Esophagus muscularis mucosa (tissue), 4 donors: ENCODE data around the gene TEFM. TPM values are rescaled to one million over a fixed set of nuclear protein-coding genes. Genes with fewer than 3 reads are reported as not detected.

Source experiments
- DNase-seq: peaks from one replicate; pipeline ENCODE4 v3.0.0-alpha.2; 2017; ENCODE audit errors: extremely low spot score
- H3K27ac ChIP-seq, 4 donors: fragments of 200-600 bp; sonication (generic); replicated peaks in 1 of 4; 1 replicate in 3 of 4; 2 replicates in 1 of 4; pipeline ENCODE4 v1.5.1; 2016 to 2019; ENCODE audit warnings: mild to moderate bottlenecking in 1 of 4
- H3K27me3 ChIP-seq, 4 donors: fragments of 200-600 bp; sonication (generic); one replicate each; pipeline versions ENCODE4 v1.5.1 to v1.6.0; 2016 to 2019
- H3K36me3 ChIP-seq, 4 donors: fragments of 200-600 bp; sonication (generic); one replicate each; pipeline ENCODE4 v1.5.1; 2016 to 2019
- H3K4me1 ChIP-seq, 4 donors: fragments of 200-600 bp; sonication (generic); one replicate each; pipeline ENCODE4 v1.5.1; 2016 to 2019
- H3K4me3 ChIP-seq, 4 donors: fragments of 200-600 bp; sonication (generic); 1 replicate in 2 of 4; 2 replicates in 2 of 4; pipeline ENCODE4 v1.5.1; 2016 to 2019; ENCODE audit warnings: mild to moderate bottlenecking in 4 of 4, moderate library complexity in 1 of 4
- H3K9me3 ChIP-seq, 4 donors: fragments of 200-600 bp; sonication (generic); 1 replicate in 3 of 4; 2 replicates in 1 of 4; pipeline ENCODE4 v1.5.1; 2016 to 2019
- EP300 ChIP-seq: sonication (generic); formaldehyde crosslinking; IDR thresholded peaks from one replicate; pipeline ENCODE4 v1.6.1; 2017; ENCODE audit warnings: antibody characterized with exemption
- POLR2A ChIP-seq: fragments of 450-650 bp; IDR thresholded peaks from one replicate; pipeline ENCODE4 v1.6.1; 2017; ENCODE audit warnings: antibody characterized with exemption, moderate library complexity, mild to moderate bottlenecking, low read depth
- POLR2AphosphoS5 ChIP-seq, 2 donors: sonication (generic); formaldehyde crosslinking; IDR thresholded peaks; one replicate each; pipeline ENCODE4 v1.6.1; 2017; ENCODE audit warnings: antibody characterized with exemption in 2 of 2
- WGBS: methylation state at CpG from one replicate; pipeline ENCODE4 v1.1.5; 2018; 5-methylcytosine and 5-hydroxymethylcytosine counted together
- intact Hi-C: fragments of 100-400 bp; cut with DNase I; formaldehyde crosslinking; loops from one replicate; pipeline ENCODE4 v1.15.1; 2023
- total RNA-seq, 4 donors: library from RNA; depleted of rRNA; stranded (reverse); fragments of >200 nt; gene quantifications; one replicate each; pipeline versions ENCODE4 v1.1.0 to v1.2.1, GENCODE V29; 2016
- TF ChIP-seq, protein P1 (sequence below), 3 experiments: fragments of 200-600 bp in 2 of 3; fragments of 450-650 bp in 1 of 3; sonication (generic) in 2 of 3; IDR thresholded peaks; one replicate each; pipeline ENCODE4 v1.5.1; 2017 to 2019; ENCODE audit warnings: antibody characterized with exemption in 3 of 3, mild to moderate bottlenecking in 2 of 3, moderate library complexity in 1 of 3

TEFM gene
- total RNA-seq, 4 donors from 2014 or later: 5.0 to 7.0 (median 6.6) TPM

DNA sequence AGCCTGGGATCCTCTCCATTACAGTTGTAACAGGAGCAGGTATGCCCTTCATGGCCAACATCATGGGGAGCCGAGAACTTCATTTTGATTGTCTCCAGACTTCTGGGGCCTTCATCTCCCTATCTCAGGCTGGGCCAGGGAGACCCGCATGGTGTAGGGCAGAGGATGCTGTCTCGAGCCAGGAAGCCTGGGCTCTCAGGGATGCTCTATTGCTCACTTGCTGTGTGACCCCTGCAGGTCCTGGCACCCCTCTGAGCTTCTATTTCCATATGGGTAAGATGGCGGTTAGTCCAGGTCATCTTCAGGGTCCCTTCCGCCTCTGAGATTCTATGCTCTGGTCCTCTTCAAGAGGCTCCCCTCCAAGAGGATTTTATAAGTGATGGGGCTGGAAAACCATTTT lies 44.2 kb upstream of the TEFM start:
- 96% methylated on average over 5 of the region's 5 CpGs for WGBS
- peak overlapping the region in 3 of 4 donors; percentile 6 to 33 (median 19) for H3K27ac ChIP-seq

DNA sequence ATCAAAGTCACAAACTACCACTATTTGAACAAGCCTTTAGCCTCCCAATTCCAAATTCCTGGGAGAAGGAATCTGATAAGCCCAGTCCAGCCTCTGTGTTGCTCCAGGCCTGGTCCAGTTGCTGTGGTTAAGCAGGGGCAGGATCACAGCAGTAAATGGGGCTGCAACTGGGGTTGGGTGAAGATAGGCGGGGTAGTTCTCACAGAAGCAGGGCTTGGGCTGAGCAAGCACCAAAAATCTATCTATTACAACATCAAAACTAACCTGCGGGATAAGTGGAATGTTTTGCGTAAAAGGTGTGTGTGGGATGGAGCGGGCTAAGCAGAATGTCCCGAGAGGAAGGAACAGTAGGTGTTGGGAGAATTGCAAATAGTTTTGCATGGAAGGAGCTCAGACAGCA lies 41.8 kb upstream of the TEFM start:
- no peak overlapping the region for H3K27ac ChIP-seq
- intact Hi-C loops: no loop called here
- peaks cover 0 to 11% (median 7%) of the 10 kb centered on the region in 4 donors for H3K4me1 ChIP-seq
- H3K4me3 ChIP-seq: no peak overlapping the region
- TF ChIP-seq EP300: no peak
- TF ChIP-seq POLR2A: no peak
- TF ChIP-seq, protein P1, sequence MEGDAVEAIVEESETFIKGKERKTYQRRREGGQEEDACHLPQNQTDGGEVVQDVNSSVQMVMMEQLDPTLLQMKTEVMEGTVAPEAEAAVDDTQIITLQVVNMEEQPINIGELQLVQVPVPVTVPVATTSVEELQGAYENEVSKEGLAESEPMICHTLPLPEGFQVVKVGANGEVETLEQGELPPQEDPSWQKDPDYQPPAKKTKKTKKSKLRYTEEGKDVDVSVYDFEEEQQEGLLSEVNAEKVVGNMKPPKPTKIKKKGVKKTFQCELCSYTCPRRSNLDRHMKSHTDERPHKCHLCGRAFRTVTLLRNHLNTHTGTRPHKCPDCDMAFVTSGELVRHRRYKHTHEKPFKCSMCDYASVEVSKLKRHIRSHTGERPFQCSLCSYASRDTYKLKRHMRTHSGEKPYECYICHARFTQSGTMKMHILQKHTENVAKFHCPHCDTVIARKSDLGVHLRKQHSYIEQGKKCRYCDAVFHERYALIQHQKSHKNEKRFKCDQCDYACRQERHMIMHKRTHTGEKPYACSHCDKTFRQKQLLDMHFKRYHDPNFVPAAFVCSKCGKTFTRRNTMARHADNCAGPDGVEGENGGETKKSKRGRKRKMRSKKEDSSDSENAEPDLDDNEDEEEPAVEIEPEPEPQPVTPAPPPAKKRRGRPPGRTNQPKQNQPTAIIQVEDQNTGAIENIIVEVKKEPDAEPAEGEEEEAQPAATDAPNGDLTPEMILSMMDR (IDR thresholded peaks at IDR 0.05): no peak
- TF ChIP-seq POLR2AphosphoS5 (IDR thresholded peaks at IDR 0.05): no peak
- 98% methylated on average over 5 of the region's 5 CpGs for WGBS
- no peaks in the 10 kb centered on the region for H3K9me3 ChIP-seq
- DNase-seq: no peak
- H3K36me3 ChIP-seq: no peaks in the 10 kb centered on the region
- no peaks in the 10 kb centered on the region for H3K27me3 ChIP-seq

More for the DNA sequence above, 44.2 kb upstream of the TEFM start:
- Histone ChIP-seq H3K9me3 (no peaks in the 10 kb centered on the region), H3K36me3 (no peaks in the 10 kb centered on the region), H3K4me3 (no peak overlapping the region), H3K4me1 (peaks cover 0 to 11% (median 7%) of the 10 kb centered on the region in 4 donors), H3K27me3 (no peaks in the 10 kb centered on the region)
- TF ChIP-seq, protein P1 (IDR thresholded peaks at IDR 0.05): no peak
- no peak for TF ChIP-seq EP300
- TF ChIP-seq POLR2A: no peak
- TF ChIP-seq POLR2AphosphoS5 (IDR thresholded peaks at IDR 0.05): no peak
- DNase-seq: no peak
- intact Hi-C loops: no loop called here

DNA sequence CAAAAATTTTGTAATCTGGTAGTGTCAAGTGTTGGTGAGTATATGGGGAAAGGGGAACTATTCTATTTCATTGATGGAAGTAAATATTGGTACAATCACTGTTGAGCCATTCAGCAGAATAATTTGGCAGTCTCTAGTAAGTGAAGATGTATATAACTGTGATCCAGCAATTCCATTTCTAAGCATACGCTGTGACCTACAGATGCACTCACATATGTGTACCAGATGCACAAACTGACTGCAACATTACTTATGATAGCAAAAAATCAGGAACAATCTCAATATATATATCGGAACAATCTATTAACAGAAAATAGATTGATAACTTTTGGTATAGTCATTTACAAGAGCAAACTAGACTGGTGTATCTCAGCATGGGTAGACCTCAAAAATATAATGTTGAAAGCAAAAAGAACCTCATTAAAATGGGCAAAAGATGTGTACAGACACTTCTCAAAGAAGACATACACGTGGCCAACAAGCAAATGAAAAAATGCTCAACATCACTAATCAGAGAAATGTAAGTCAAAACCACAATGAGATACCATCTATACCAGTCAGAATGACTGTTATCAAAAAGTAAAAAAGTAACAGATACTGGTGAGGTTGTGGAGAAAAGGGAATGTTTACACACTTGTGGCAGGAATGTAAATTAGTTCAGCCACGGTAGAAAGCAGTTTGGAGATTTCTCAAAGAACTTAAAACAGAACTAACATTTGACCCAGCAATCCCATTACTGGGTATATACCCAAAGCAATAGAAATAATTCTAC lies 36.5 kb upstream of the TEFM start:
- peaks cover 0 to 4% (median 0%) of the 10 kb centered on the region in 4 donors for H3K36me3 ChIP-seq
- H3K4me3 ChIP-seq: no peak overlapping the region
- no peak for TF ChIP-seq EP300
- TF ChIP-seq POLR2AphosphoS5 (IDR thresholded peaks at IDR 0.05): no peak
- TF ChIP-seq POLR2A: no peak
- TF ChIP-seq, protein P1 (IDR thresholded peaks at IDR 0.05): no peak
- no peaks in the 10 kb centered on the region for H3K27me3 ChIP-seq
- 53% methylated on average over 4 of the region's 4 CpGs for WGBS
- intact Hi-C loops: no loop called here
- DNase-seq: no peak
- H3K27ac ChIP-seq: no peak overlapping the region
- peaks cover 0 to 7% (median 0%) of the 10 kb centered on the region in 4 donors for H3K4me1 ChIP-seq
- no peaks in the 10 kb centered on the region for H3K9me3 ChIP-seq

DNA sequence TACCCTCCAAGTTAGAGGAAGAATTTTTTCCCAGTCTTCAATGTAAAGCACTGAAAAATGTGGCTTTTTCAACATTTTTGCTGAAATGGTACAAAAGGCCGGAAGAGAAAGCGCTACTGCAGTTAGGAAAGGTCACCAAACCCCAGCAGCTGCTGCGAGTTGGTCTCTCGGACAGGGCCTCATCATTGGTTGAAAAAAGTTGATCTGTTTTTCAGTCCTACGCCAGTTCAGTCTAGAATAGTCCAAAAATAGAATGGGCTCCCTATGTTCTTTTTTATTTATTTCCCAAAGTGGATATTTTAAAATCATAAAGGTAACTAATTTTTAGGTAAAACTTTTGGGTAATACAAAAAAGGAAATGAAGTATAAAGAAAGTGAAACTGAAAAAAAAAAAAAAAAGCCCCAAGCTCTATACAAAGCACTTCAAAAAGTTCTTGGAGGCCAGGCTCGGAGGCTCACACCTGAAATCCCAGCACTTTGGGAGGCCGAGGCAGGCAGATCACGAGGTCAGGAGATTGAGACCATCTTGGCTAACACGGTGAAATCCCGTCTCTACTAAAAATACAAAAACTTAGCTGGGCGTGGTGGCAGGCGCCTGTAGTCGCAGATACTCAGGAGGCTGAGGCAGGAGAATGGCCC lies 33.1 kb upstream of the TEFM start:
- no peak overlapping the region for H3K27ac ChIP-seq
- no peak for DNase-seq
- intact Hi-C loops: no loop called here
- H3K4me3 ChIP-seq: no peak overlapping the region
- H3K4me1 ChIP-seq: peaks cover 0 to 7% (median 0%) of the 10 kb centered on the region in 4 donors
- TF ChIP-seq, protein P1 (IDR thresholded peaks at IDR 0.05): no peak
- TF ChIP-seq POLR2AphosphoS5 (IDR thresholded peaks at IDR 0.05) (no peak), EP300 (no peak), POLR2A (no peak)
- WGBS: 83% methylated on average over 13 of the region's 13 CpGs
- H3K9me3 ChIP-seq: no peaks in the 10 kb centered on the region
- no peaks in the 10 kb centered on the region for H3K27me3 ChIP-seq
- H3K36me3 ChIP-seq: peaks cover 0 to 4% (median 0%) of the 10 kb centered on the region in 4 donors
